Colonic mucosa (tissue), 4 donors: ENCODE data around the gene CELF3. TPM values are rescaled to one million over a fixed set of nuclear protein-coding genes. Genes with fewer than 3 reads are reported as not detected.

Experiments
- DNase-seq: peaks from one replicate; pipeline ENCODE4 v3.0.0-alpha.2; 2020
- H3K27ac ChIP-seq: fragments of 200-600 bp; one replicate; pipeline ENCODE4 v1.8.0; 2021
- H3K27me3 ChIP-seq: fragments of 200-600 bp; one replicate; pipeline ENCODE4 v1.8.0; 2021
- H3K36me3 ChIP-seq: fragments of 200-600 bp; one replicate; pipeline ENCODE4 v1.8.0; 2021
- H3K4me1 ChIP-seq: fragments of 200-600 bp; one replicate; pipeline ENCODE4 v1.8.0; 2021; ENCODE audit warnings: mild to moderate bottlenecking
- H3K4me3 ChIP-seq: fragments of 200-600 bp; one replicate; pipeline ENCODE4 v1.8.0; 2021
- H3K9ac ChIP-seq, 2 donors: one replicate each; pipeline ENCODE4 v1.7.0; 2013; ENCODE audit warnings: control low read depth in 2 of 2, low read depth in 2 of 2, low read length in 2 of 2
- H3K9me3 ChIP-seq: fragments of 200-600 bp; one replicate; pipeline ENCODE4 v1.8.0; 2021
- CTCF ChIP-seq: fragments of 200-600 bp; IDR thresholded peaks from one replicate; pipeline ENCODE4 v1.8.0; 2022; ENCODE audit warnings: antibody characterized with exemption, mild to moderate bottlenecking
- intact Hi-C: fragments of 100-400 bp; cut with DNase I; formaldehyde crosslinking; loops from one replicate; pipeline ENCODE4 v1.14.1; 2022
- total RNA-seq, 2 donors: library from RNA; stranded (reverse); fragmentation: NEBNext Ultra II Directional in 1 of 2; extraction: Animal tissue kit (Norgen Biotek cat#: 25700) in 1 of 2; gene quantifications; one replicate each; pipeline ENCODE4 v1.2.1, GENCODE V29; 2021
- donor health status: healthy.
- donor health status: DM: no; HTN: no; CAD: no.
- donor health status: DM: no; HTN: no; CAD: no.

Gene CELF3
- total RNA-seq, 2 donors from 2014 or later = 2.7 to 2.8 TPM

GRCh38 chr1:151705753-151706463 lies 10.7 kb downstream of the CELF3 start:
- no peak for TF ChIP-seq CTCF
- no peak overlapping the region for H3K4me3 ChIP-seq
- no peak overlapping the region for H3K9ac ChIP-seq
- no peak overlapping the region for H3K27ac ChIP-seq
- DNase-seq = peak; percentile 56
- H3K9me3 ChIP-seq = no peaks in the 10 kb centered on the region
- intact Hi-C loops = no loop called here
- no peaks in the 10 kb centered on the region for H3K36me3 ChIP-seq
- peaks cover 4% of the 10 kb centered on the region for H3K4me1 ChIP-seq
- no peaks in the 10 kb centered on the region for H3K27me3 ChIP-seq

GRCh38 chr1:151705146-151705545 lies 11.5 kb downstream of the CELF3 start:
- no peaks in the 10 kb centered on the region for H3K9me3 ChIP-seq
- TF ChIP-seq CTCF = no peak
- no peaks in the 10 kb centered on the region for H3K27me3 ChIP-seq
- H3K9ac ChIP-seq = no peak overlapping the region
- H3K36me3 ChIP-seq = no peaks in the 10 kb centered on the region
- no peak overlapping the region for H3K4me3 ChIP-seq
- no peak for DNase-seq
- H3K4me1 ChIP-seq = peaks cover 4% of the 10 kb centered on the region
- no peak overlapping the region for H3K27ac ChIP-seq
- intact Hi-C loops = no loop called here

- H3K9me3 ChIP-seq = no peaks in the 10 kb centered on the region
- H3K4me1 ChIP-seq = peaks cover 4% of the 10 kb centered on the region
- no peaks in the 10 kb centered on the region for H3K27me3 ChIP-seq
- no peak for TF ChIP-seq CTCF
- H3K36me3 ChIP-seq = no peaks in the 10 kb centered on the region
- DNase-seq = no peak
- intact Hi-C loops = no loop called here
- no peak overlapping the region for H3K27ac ChIP-seq
- no peak overlapping the region for H3K9ac ChIP-seq
- no peak overlapping the region for H3K4me3 ChIP-seq
Measured at GRCh38 chr1:151704246-151704645, 12.4 kb downstream of the CELF3 start.

- Histone ChIP-seq H3K9me3 (no peaks in the 10 kb centered on the region), H3K27me3 (no peaks in the 10 kb centered on the region), H3K36me3 (no peaks in the 10 kb centered on the region), H3K4me3 (no peak overlapping the region), H3K4me1 (peaks cover 4% of the 10 kb centered on the region), H3K9ac (no peak overlapping the region), H3K27ac (no peak overlapping the region)
- DNase-seq = no peak
- intact Hi-C loops = no loop called here
- TF ChIP-seq CTCF = no peak
Measured at GRCh38 chr1:151703813-151704212, 12.8 kb downstream of the CELF3 start.

GRCh38 chr1:151702936-151703335 lies 13.7 kb downstream of the CELF3 start:
- no peaks in the 10 kb centered on the region for H3K27me3 ChIP-seq
- peaks cover 4% of the 10 kb centered on the region for H3K4me1 ChIP-seq
- no peak overlapping the region for H3K27ac ChIP-seq
- no peak for DNase-seq
- H3K36me3 ChIP-seq = no peaks in the 10 kb centered on the region
- H3K9me3 ChIP-seq = no peaks in the 10 kb centered on the region
- intact Hi-C loops = no loop called here
- no peak for TF ChIP-seq CTCF
- H3K4me3 ChIP-seq = no peak overlapping the region
- H3K9ac ChIP-seq = no peak overlapping the region
